Body of pancreas (tissue), 4 donors: Measurements from ENCODE around the gene SWT1.

Experiments used
- CTCF ChIP-seq, 7 experiments: fragments of 450-650 bp in 4 of 7; fragments of 200-600 bp in 3 of 7; sonication (generic) in 3 of 7; IDR thresholded peaks; one replicate each; pipeline ENCODE4 v1.5.1; 2016 to 2019; ENCODE audit warnings: antibody characterized with exemption in 7 of 7
- POLR2A ChIP-seq, 3 donors: fragments of 450-650 bp; IDR thresholded peaks; one replicate each; pipeline ENCODE4 v1.6.1; 2016; ENCODE audit warnings: antibody characterized with exemption in 3 of 3, mild to moderate bottlenecking in 2 of 3

GRCh38 chr1:185292237-185292636 lies 135.3 kb downstream of the SWT1 start:
- TF ChIP-seq POLR2A (IDR thresholded peaks at IDR 0.05) = no peak
- no peak for TF ChIP-seq CTCF (IDR thresholded peaks at IDR 0.05)
